Sigmoid colon (tissue), 4 donors: ENCODE measurements around the gene GOLT1B.

Experiments
- CTCF ChIP-seq, 4 experiments: fragments of 450-650 bp in 3 of 4; fragments of 200-600 bp in 1 of 4; IDR thresholded peaks; one replicate each; pipeline ENCODE4 v1.5.1; 2016 to 2019; ENCODE audit warnings: antibody characterized with exemption in 4 of 4, mild to moderate bottlenecking in 3 of 4, moderate library complexity in 2 of 4
- POLR2AphosphoS5 ChIP-seq, 4 donors: sonication (generic); formaldehyde crosslinking; IDR thresholded peaks; one replicate each; pipeline ENCODE4 v1.6.1; 2017; ENCODE audit warnings: antibody characterized with exemption in 4 of 4

DNA sequence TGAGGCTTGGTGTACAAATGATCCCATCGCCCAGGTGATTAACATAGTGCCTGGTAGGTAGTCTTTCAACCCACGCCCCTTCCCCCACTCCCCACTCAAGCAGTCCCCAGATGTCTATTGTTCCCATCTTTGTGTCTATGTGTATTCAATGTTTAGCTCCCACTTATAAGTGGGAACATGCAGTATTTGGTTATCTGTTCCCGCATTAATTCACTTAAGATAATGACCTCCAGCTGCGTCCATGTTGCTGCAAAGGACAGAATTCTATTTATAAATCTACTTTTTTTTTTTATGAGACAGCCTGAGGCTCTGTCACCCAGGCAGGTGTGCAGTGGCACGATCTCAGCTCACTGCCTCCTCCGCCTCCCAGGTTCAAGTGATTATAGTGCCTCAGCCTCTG lies 40.2 kb downstream of the GOLT1B start:
- TF ChIP-seq POLR2AphosphoS5 (IDR thresholded peaks at IDR 0.05) (no peak), CTCF (IDR thresholded peaks at IDR 0.05) (no peak)
